Measurements from ENCODE around the gene TFIP11. TPM values are rescaled to one million over a fixed set of nuclear protein-coding genes. Genes with fewer than 3 reads are reported as not detected.

Gene TFIP11
- total RNA-seq, result 10 to 100 TPM; 50.8 to 55.5 TPM

GRCh38 chr22:26512149-26512793 lies at the start of gene TFIP11:
Gene TFIP11, minus strand, starts transcription at chr22:26512473. Its CDS starts 2,201 bp downstream, at chr22:26510272.
- CTCF ChIA-PET, result interaction anchor here (1.2 to 5.8 kb wide), 3 partner anchors 10 to 167 kb away, joined by 3 to 38 read pairs (median 8); partner anchors contain the start of genes HPS4 and SRRD

GRCh38 chr22:26561756-26562417 lies 49.6 kb upstream of the TFIP11 start:
- Mint-ChIP-seq H3K9me3 (no peaks in the 10 kb centered on the region), H3K36me3 (ENCODE audit: low read depth) (peaks cover 30% of the 10 kb centered on the region), H3K4me3 (no peak overlapping the region), H3K27me3 (no peaks in the 10 kb centered on the region), H3K4me1 (peaks cover 36% of the 10 kb centered on the region), H3K27ac (no peak overlapping the region)
- ChIA-PET POLR2A (no interaction called here), CTCF (interaction anchor here (1.0 to 1.2 kb wide), 3 partner anchors 15 to 58 kb away, joined by 3 to 4 read pairs (median 3); no protein-coding TSS in a partner anchor)
- no peak for DNase-seq

More at GRCh38 chr22:26512149-26512793, at the start of gene TFIP11:
- peak within 1 kb of the TSS; percentile 100 for H3K4me3 Mint-ChIP-seq
- POLR2A ChIA-PET, result interaction anchor here (0.8 to 5.0 kb wide), 11 partner anchors 10 to 162 kb away, joined by 3 to 25 read pairs (median 6); partner anchors contain the start of genes HPS4 and SRRD
- DNase-seq, result peak; percentile 93
- peaks cover 53% of the 10 kb centered on the region for H3K4me1 Mint-ChIP-seq
- peaks cover 33% of the 10 kb centered on the region for H3K36me3 Mint-ChIP-seq (ENCODE audit: low read depth)
- no peaks in the 10 kb centered on the region for H3K27me3 Mint-ChIP-seq
- peak within 1 kb of the TSS; percentile 89 for H3K27ac Mint-ChIP-seq
- H3K9me3 Mint-ChIP-seq, result no peaks in the 10 kb centered on the region

- H3K27ac Mint-ChIP-seq, result no peak overlapping the region
- H3K9me3 Mint-ChIP-seq, result no peaks in the 10 kb centered on the region
- no peaks in the 10 kb centered on the region for H3K27me3 Mint-ChIP-seq
- CTCF ChIA-PET, result interaction anchor here (1.4 kb wide), 1 partner anchor 84 kb away, joined by 3 read pairs; no protein-coding TSS in a partner anchor
- DNase-seq, result no peak
- H3K36me3 Mint-ChIP-seq (ENCODE audit: low read depth), result peaks cover 32% of the 10 kb centered on the region
- H3K4me1 Mint-ChIP-seq, result peaks cover 22% of the 10 kb centered on the region
- no peak overlapping the region for H3K4me3 Mint-ChIP-seq
- POLR2A ChIA-PET, result no interaction called here
Measured at GRCh38 chr22:26559961-26560575, 47.8 kb upstream of the TFIP11 start.

- POLR2A ChIA-PET, result no interaction called here
- no peak overlapping the region for H3K27ac Mint-ChIP-seq
- no peak for DNase-seq
Measured at GRCh38 chr22:26558248-26558895, 46.1 kb upstream of the TFIP11 start.

GRCh38 chr22:26556904-26557303 lies 44.6 kb upstream of the TFIP11 start:
- ChIA-PET CTCF (no interaction called here), POLR2A (no interaction called here)
- no peaks in the 10 kb centered on the region for H3K27me3 Mint-ChIP-seq
- no peak for DNase-seq
- peaks cover 19% of the 10 kb centered on the region for H3K36me3 Mint-ChIP-seq (ENCODE audit: low read depth)
- H3K9me3 Mint-ChIP-seq, result no peaks in the 10 kb centered on the region
- no peak overlapping the region for H3K27ac Mint-ChIP-seq
- no peak overlapping the region for H3K4me3 Mint-ChIP-seq
- peaks cover 22% of the 10 kb centered on the region for H3K4me1 Mint-ChIP-seq

More at GRCh38 chr22:26558248-26558895, 46.1 kb upstream of the TFIP11 start:
- Mint-ChIP-seq H3K4me3 (no peak overlapping the region), H3K9me3 (no peaks in the 10 kb centered on the region), H3K27me3 (no peaks in the 10 kb centered on the region), H3K36me3 (ENCODE audit: low read depth) (peaks cover 19% of the 10 kb centered on the region), H3K4me1 (peaks cover 23% of the 10 kb centered on the region)
- CTCF ChIA-PET, result no interaction called here

GRCh38 chr22:26555478-26555877 lies 43.2 kb upstream of the TFIP11 start:
- POLR2A ChIA-PET, result interaction anchor here (0.9 to 1.1 kb wide), 2 partner anchors 17 to 21 kb away, joined by 3 read pairs; no protein-coding TSS in a partner anchor
- Mint-ChIP-seq H3K27me3 (no peaks in the 10 kb centered on the region), H3K9me3 (no peaks in the 10 kb centered on the region), H3K36me3 (ENCODE audit: low read depth) (peaks cover 19% of the 10 kb centered on the region), H3K27ac (no peak overlapping the region), H3K4me3 (no peak overlapping the region), H3K4me1 (peaks cover 22% of the 10 kb centered on the region)
- CTCF ChIA-PET, result no interaction called here
- DNase-seq, result no peak

GRCh38 chr22:26554956-26555355 lies 42.7 kb upstream of the TFIP11 start:
- H3K4me1 Mint-ChIP-seq, result peaks cover 25% of the 10 kb centered on the region
- H3K36me3 Mint-ChIP-seq (ENCODE audit: low read depth), result peaks cover 21% of the 10 kb centered on the region
- DNase-seq, result no peak
- ChIA-PET CTCF (no interaction called here), POLR2A (interaction anchor here (0.9 to 1.1 kb wide), 2 partner anchors 18 to 21 kb away, joined by 3 read pairs; no protein-coding TSS in a partner anchor)
- no peak overlapping the region for H3K27ac Mint-ChIP-seq
- no peaks in the 10 kb centered on the region for H3K9me3 Mint-ChIP-seq
- H3K27me3 Mint-ChIP-seq, result no peaks in the 10 kb centered on the region
- H3K4me3 Mint-ChIP-seq, result no peak overlapping the region

GRCh38 chr22:26553056-26553752 lies 40.9 kb upstream of the TFIP11 start:
- ChIA-PET CTCF (no interaction called here), POLR2A (interaction anchor here (1.4 kb wide), 1 partner anchor 69 kb away, joined by 4 read pairs; the partner anchor contains the start of genes HPS4 and SRRD)
- no peak overlapping the region for H3K4me3 Mint-ChIP-seq
- peaks cover 23% of the 10 kb centered on the region for H3K36me3 Mint-ChIP-seq (ENCODE audit: low read depth)
- H3K27me3 Mint-ChIP-seq, result no peaks in the 10 kb centered on the region
- peaks cover 25% of the 10 kb centered on the region for H3K4me1 Mint-ChIP-seq
- H3K9me3 Mint-ChIP-seq, result no peaks in the 10 kb centered on the region
- no peak overlapping the region for H3K27ac Mint-ChIP-seq
- no peak for DNase-seq

GRCh38 chr22:26552466-26552865 lies 40.2 kb upstream of the TFIP11 start:
- no peak for DNase-seq
- peaks cover 26% of the 10 kb centered on the region for H3K36me3 Mint-ChIP-seq (ENCODE audit: low read depth)
- CTCF ChIA-PET, result no interaction called here
- POLR2A ChIA-PET, result no interaction called here
- no peak overlapping the region for H3K27ac Mint-ChIP-seq
- peaks cover 30% of the 10 kb centered on the region for H3K4me1 Mint-ChIP-seq
- no peak overlapping the region for H3K4me3 Mint-ChIP-seq
- H3K27me3 Mint-ChIP-seq, result no peaks in the 10 kb centered on the region
- H3K9me3 Mint-ChIP-seq, result peaks cover 2% of the 10 kb centered on the region

- ChIA-PET POLR2A (no interaction called here), CTCF (no interaction called here)
- H3K4me3 Mint-ChIP-seq, result no peak overlapping the region
Measured at GRCh38 chr22:26551568-26551967, 39.3 kb upstream of the TFIP11 start.

GRCh38 chr22:26550498-26551033 lies 38.3 kb upstream of the TFIP11 start:
- POLR2A ChIA-PET, result no interaction called here
- H3K9me3 Mint-ChIP-seq, result peaks cover 7% of the 10 kb centered on the region

More at GRCh38 chr22:26551568-26551967, 39.3 kb upstream of the TFIP11 start:
- peaks cover 29% of the 10 kb centered on the region for H3K36me3 Mint-ChIP-seq (ENCODE audit: low read depth)
- H3K27ac Mint-ChIP-seq, result no peak overlapping the region
- no peak for DNase-seq
- H3K9me3 Mint-ChIP-seq, result peaks cover 6% of the 10 kb centered on the region
- no peaks in the 10 kb centered on the region for H3K27me3 Mint-ChIP-seq
- H3K4me1 Mint-ChIP-seq, result peaks cover 39% of the 10 kb centered on the region

GRCh38 chr22:26549902-26550497 lies 37.7 kb upstream of the TFIP11 start:
- Mint-ChIP-seq H3K27me3 (no peaks in the 10 kb centered on the region), H3K4me3 (no peak overlapping the region), H3K36me3 (ENCODE audit: low read depth) (peaks cover 36% of the 10 kb centered on the region), H3K4me1 (peaks cover 51% of the 10 kb centered on the region), H3K27ac (no peak overlapping the region), H3K9me3 (peaks cover 7% of the 10 kb centered on the region)
- CTCF ChIA-PET, result no interaction called here
- DNase-seq, result no peak
- POLR2A ChIA-PET, result no interaction called here

More at GRCh38 chr22:26550498-26551033, 38.3 kb upstream of the TFIP11 start:
- Mint-ChIP-seq H3K36me3 (ENCODE audit: low read depth) (peaks cover 31% of the 10 kb centered on the region), H3K27ac (no peak overlapping the region), H3K4me1 (peaks cover 46% of the 10 kb centered on the region), H3K27me3 (no peaks in the 10 kb centered on the region), H3K4me3 (no peak overlapping the region)
- CTCF ChIA-PET, result no interaction called here
- DNase-seq, result no peak
